ENCODE measurements around the gene CCDC8.
"Not testable (repeated sequence)": the region's sequence is repeated elsewhere in the genome, so short reads cannot be mapped to it uniquely, and the experiment has no call there.

CCDC8 gene

GRCh38 chr19:46447006-46447405, 33.6 kb upstream of the CCDC8 start:
- TF ChIP-seq CTCF (conservative IDR thresholded peaks at IDR 0.05; ENCODE audit: control insufficient read depth, insufficient read depth, low read depth, low read length) = no peak
- H3K4me3 ChIP-seq (ENCODE audit: control insufficient read depth, low read depth, low read length) = no peak overlapping the region
- DNase-seq (ENCODE audit: low read depth) = no peak

GRCh38 chr19:46446021-46446420, 32.7 kb upstream of the CCDC8 start:
- no peak for TF ChIP-seq CTCF (conservative IDR thresholded peaks at IDR 0.05; ENCODE audit: control insufficient read depth, insufficient read depth, low read depth, low read length)
- no peak overlapping the region for H3K4me3 ChIP-seq (ENCODE audit: control insufficient read depth, low read depth, low read length)
- DNase-seq (ENCODE audit: low read depth) = no peak

GRCh38 chr19:46442808-46443450, 29.6 kb upstream of the CCDC8 start:
- TF ChIP-seq CTCF (conservative IDR thresholded peaks at IDR 0.05; ENCODE audit: control insufficient read depth, insufficient read depth, low read depth, low read length) = no peak
- peak; percentile 78 for DNase-seq (ENCODE audit: low read depth)

GRCh38 chr19:46441866-46442265, 28.5 kb upstream of the CCDC8 start:
- no peak for DNase-seq (ENCODE audit: low read depth)
- no peak for TF ChIP-seq CTCF (conservative IDR thresholded peaks at IDR 0.05; ENCODE audit: control insufficient read depth, insufficient read depth, low read depth, low read length)
- no peak overlapping the region for H3K4me3 ChIP-seq (ENCODE audit: control insufficient read depth, low read depth, low read length)

More at GRCh38 chr19:46442808-46443450, 29.6 kb upstream of the CCDC8 start:
- H3K4me3 ChIP-seq (ENCODE audit: control insufficient read depth, low read depth, low read length) = no peak overlapping the region

- not testable (repeated sequence) for H3K4me3 ChIP-seq (ENCODE audit: control insufficient read depth, low read depth, low read length); DNase-seq (ENCODE audit: low read depth)
Observed at GRCh38 chr19:46435689-46436088, 22.3 kb upstream of the CCDC8 start.

GRCh38 chr19:46435009-46435408, 21.6 kb upstream of the CCDC8 start:
- DNase-seq (ENCODE audit: low read depth) = no peak
- no peak overlapping the region for H3K4me3 ChIP-seq (ENCODE audit: control insufficient read depth, low read depth, low read length)
- no peak for TF ChIP-seq CTCF (conservative IDR thresholded peaks at IDR 0.05; ENCODE audit: control insufficient read depth, insufficient read depth, low read depth, low read length)

- not testable (repeated sequence) for DNase-seq (ENCODE audit: low read depth); H3K4me3 ChIP-seq (ENCODE audit: control insufficient read depth, low read depth, low read length)
Observed at GRCh38 chr19:46433470-46433869, 20.1 kb upstream of the CCDC8 start.

GRCh38 chr19:46431824-46432223, 18.5 kb upstream of the CCDC8 start:
- DNase-seq (ENCODE audit: low read depth) = no peak
- no peak for TF ChIP-seq CTCF (conservative IDR thresholded peaks at IDR 0.05; ENCODE audit: control insufficient read depth, insufficient read depth, low read depth, low read length)
- H3K4me3 ChIP-seq (ENCODE audit: control insufficient read depth, low read depth, low read length) = no peak overlapping the region

All from fibroblast of mammary gland (primary cell).